ENCODE results near the gene SLC9A7.

SLC9A7 gene

GRCh38 chrX:46770000-46770816, 11.3 kb upstream of the SLC9A7 start:
- H3K36me3 ChIP-seq (ENCODE audit: insufficient read depth, low read length), result no peaks in the 10 kb centered on the region
- no peak overlapping the region for H2AFZ ChIP-seq (ENCODE audit: low read depth, low read length)
- no peak overlapping the region for H3K4me3 ChIP-seq (ENCODE audit: low read length)
- no peaks in the 10 kb centered on the region for H3K9me3 ChIP-seq (ENCODE audit: low read length)
- no peaks in the 10 kb centered on the region for H3K4me1 ChIP-seq (ENCODE audit: insufficient read depth, low read length)
- peaks cover 3% of the 10 kb centered on the region for H3K27me3 ChIP-seq (ENCODE audit: insufficient read depth, low read length)

- Histone ChIP-seq H3K4me3 (ENCODE audit: low read length) (no peak overlapping the region), H3K4me1 (ENCODE audit: insufficient read depth, low read length) (no peaks in the 10 kb centered on the region), H2AFZ (ENCODE audit: low read depth, low read length) (no peak overlapping the region), H3K27me3 (ENCODE audit: insufficient read depth, low read length) (peaks cover 3% of the 10 kb centered on the region), H3K9me3 (ENCODE audit: low read length) (no peaks in the 10 kb centered on the region), H3K36me3 (ENCODE audit: insufficient read depth, low read length) (no peaks in the 10 kb centered on the region)
These were observed 4.0 kb upstream of the SLC9A7 start for GRCh38 chrX:46762963-46763362.

- H3K9me3 ChIP-seq (ENCODE audit: low read length), result no peaks in the 10 kb centered on the region
- peak overlapping the region; percentile 68 for H2AFZ ChIP-seq (ENCODE audit: low read depth, low read length)
- H3K36me3 ChIP-seq (ENCODE audit: insufficient read depth, low read length), result no peaks in the 10 kb centered on the region
- H3K4me3 ChIP-seq (ENCODE audit: low read length), result peak overlapping the region; percentile 53
- H3K27me3 ChIP-seq (ENCODE audit: insufficient read depth, low read length), result peaks cover 10% of the 10 kb centered on the region
- H3K4me1 ChIP-seq (ENCODE audit: insufficient read depth, low read length), result no peaks in the 10 kb centered on the region
These were observed 692 bp upstream of the SLC9A7 start for GRCh38 chrX:46759645-46759974.

GRCh38 chrX:46758163-46758955, 559 bp downstream of the SLC9A7 start:
- Histone ChIP-seq H3K4me3 (ENCODE audit: low read length) (peak overlapping the region; percentile 53), H3K9me3 (ENCODE audit: low read length) (no peaks in the 10 kb centered on the region), H3K4me1 (ENCODE audit: insufficient read depth, low read length) (no peaks in the 10 kb centered on the region), H3K36me3 (ENCODE audit: insufficient read depth, low read length) (no peaks in the 10 kb centered on the region), H2AFZ (ENCODE audit: low read depth, low read length) (peak overlapping the region; percentile 68), H3K27me3 (ENCODE audit: insufficient read depth, low read length) (peaks cover 10% of the 10 kb centered on the region)

DNA sequence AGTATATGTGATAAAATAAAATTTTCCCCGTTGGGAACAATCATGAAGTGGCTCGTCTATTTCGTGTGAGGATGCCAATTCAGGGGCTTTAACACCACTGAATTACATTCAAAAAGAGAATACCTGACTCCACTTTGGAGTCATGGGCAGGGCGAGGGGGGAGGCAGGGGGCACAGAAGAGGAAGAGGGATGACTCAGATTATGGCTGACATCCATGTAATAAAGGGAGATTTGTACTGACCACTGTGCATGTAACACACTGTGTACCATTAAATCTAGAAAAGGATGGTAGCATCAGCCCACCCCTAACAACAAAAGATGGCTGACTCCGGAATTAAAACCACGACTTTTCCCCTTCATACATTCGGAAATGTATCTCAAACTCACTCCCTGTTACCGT, 1.3 kb downstream of the SLC9A7 start:
- Histone ChIP-seq H3K27me3 (ENCODE audit: insufficient read depth, low read length) (peaks cover 10% of the 10 kb centered on the region), H2AFZ (ENCODE audit: low read depth, low read length) (no peak overlapping the region), H3K9me3 (ENCODE audit: low read length) (no peaks in the 10 kb centered on the region), H3K36me3 (ENCODE audit: insufficient read depth, low read length) (no peaks in the 10 kb centered on the region), H3K4me3 (ENCODE audit: low read length) (peak overlapping the region; percentile 53), H3K4me1 (ENCODE audit: insufficient read depth, low read length) (no peaks in the 10 kb centered on the region)

GRCh38 chrX:46757052-46757451, 1.9 kb downstream of the SLC9A7 start:
- Histone ChIP-seq H3K36me3 (ENCODE audit: insufficient read depth, low read length) (no peaks in the 10 kb centered on the region), H3K4me3 (ENCODE audit: low read length) (no peak overlapping the region), H3K4me1 (ENCODE audit: insufficient read depth, low read length) (no peaks in the 10 kb centered on the region), H2AFZ (ENCODE audit: low read depth, low read length) (no peak overlapping the region), H3K9me3 (ENCODE audit: low read length) (no peaks in the 10 kb centered on the region), H3K27me3 (ENCODE audit: insufficient read depth, low read length) (peaks cover 10% of the 10 kb centered on the region)

DNA sequence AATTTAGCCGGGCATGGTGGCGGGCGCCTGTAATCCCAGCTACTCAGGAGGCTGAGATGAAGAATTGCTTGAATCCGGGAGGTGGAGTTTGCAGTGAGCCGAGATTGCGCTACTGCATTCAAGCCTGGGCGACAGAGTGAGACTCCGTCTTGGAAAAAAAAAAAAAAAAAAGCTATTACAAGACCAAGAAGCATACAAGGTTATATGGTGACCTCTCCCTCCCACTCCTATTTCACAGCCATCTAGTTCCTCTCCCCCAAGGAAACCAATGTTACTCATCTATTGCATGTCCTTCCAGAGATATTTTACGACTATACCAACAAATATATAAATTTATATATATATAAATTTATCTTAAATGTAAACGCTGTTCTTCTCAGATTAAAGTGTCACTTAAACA, 3.2 kb downstream of the SLC9A7 start:
- no peaks in the 10 kb centered on the region for H3K4me1 ChIP-seq (ENCODE audit: insufficient read depth, low read length)
- H3K27me3 ChIP-seq (ENCODE audit: insufficient read depth, low read length), result peaks cover 10% of the 10 kb centered on the region
- no peak overlapping the region for H2AFZ ChIP-seq (ENCODE audit: low read depth, low read length)
- no peaks in the 10 kb centered on the region for H3K9me3 ChIP-seq (ENCODE audit: low read length)
- no peaks in the 10 kb centered on the region for H3K36me3 ChIP-seq (ENCODE audit: insufficient read depth, low read length)
- H3K4me3 ChIP-seq (ENCODE audit: low read length), result no peak overlapping the region

DNA sequence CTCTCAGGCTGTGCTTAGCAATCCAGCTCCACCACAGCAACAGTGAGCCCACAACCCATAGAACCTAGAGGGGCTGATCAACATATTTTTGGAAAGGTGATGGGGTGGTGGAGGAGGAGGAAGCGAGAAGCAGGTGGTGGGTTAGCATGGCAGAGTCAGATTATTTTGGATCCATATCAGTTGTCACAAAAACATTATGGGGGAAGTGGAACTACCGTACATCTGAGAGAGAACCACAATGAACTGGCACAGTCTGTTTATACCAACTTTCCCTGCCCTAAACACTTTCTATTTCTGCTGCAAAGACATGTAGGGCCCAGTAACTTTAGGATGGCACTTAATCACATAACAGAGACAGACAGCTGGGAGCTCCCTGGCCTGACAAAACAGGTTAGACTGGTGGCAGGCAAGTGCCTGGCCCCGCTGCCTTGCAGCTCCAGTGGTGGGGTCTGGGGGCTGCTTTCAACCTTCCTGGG, 4.3 kb downstream of the SLC9A7 start:
- H3K4me1 ChIP-seq (ENCODE audit: insufficient read depth, low read length), result no peaks in the 10 kb centered on the region
- H3K36me3 ChIP-seq (ENCODE audit: insufficient read depth, low read length), result no peaks in the 10 kb centered on the region
- no peak overlapping the region for H2AFZ ChIP-seq (ENCODE audit: low read depth, low read length)
- no peak overlapping the region for H3K4me3 ChIP-seq (ENCODE audit: low read length)
- peaks cover 10% of the 10 kb centered on the region for H3K27me3 ChIP-seq (ENCODE audit: insufficient read depth, low read length)
- H3K9me3 ChIP-seq (ENCODE audit: low read length), result no peaks in the 10 kb centered on the region

GRCh38 chrX:46754036-46754435, 4.9 kb downstream of the SLC9A7 start:
- H2AFZ ChIP-seq (ENCODE audit: low read depth, low read length), result no peak overlapping the region
- H3K9me3 ChIP-seq (ENCODE audit: low read length), result no peaks in the 10 kb centered on the region
- peaks cover 10% of the 10 kb centered on the region for H3K27me3 ChIP-seq (ENCODE audit: insufficient read depth, low read length)
- no peaks in the 10 kb centered on the region for H3K36me3 ChIP-seq (ENCODE audit: insufficient read depth, low read length)
- H3K4me1 ChIP-seq (ENCODE audit: insufficient read depth, low read length), result no peaks in the 10 kb centered on the region
- H3K4me3 ChIP-seq (ENCODE audit: low read length), result no peak overlapping the region

DNA sequence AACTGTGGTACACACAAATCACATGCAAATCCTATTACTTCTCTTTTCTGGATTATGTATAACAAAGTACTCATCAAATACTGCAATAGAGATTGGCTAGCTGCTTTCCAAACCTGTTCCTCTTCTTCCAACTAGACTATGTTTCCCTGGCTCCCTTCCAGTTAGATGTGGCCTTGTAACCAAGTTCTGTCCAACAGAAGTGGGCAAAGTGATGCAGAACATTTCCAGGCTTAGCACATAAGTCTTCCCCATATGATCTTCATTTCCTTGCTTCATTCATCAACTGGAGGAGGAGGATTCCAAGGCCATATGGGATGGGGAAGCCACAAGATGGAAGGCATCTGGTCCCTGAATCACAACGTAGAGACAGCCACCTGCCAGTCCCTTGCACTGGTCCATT, 8.0 kb downstream of the SLC9A7 start:
- H3K36me3 ChIP-seq (ENCODE audit: insufficient read depth, low read length), result no peaks in the 10 kb centered on the region
- no peak overlapping the region for H3K4me3 ChIP-seq (ENCODE audit: low read length)
- H3K9me3 ChIP-seq (ENCODE audit: low read length), result no peaks in the 10 kb centered on the region
- no peak overlapping the region for H2AFZ ChIP-seq (ENCODE audit: low read depth, low read length)
- H3K4me1 ChIP-seq (ENCODE audit: insufficient read depth, low read length), result no peaks in the 10 kb centered on the region
- no peaks in the 10 kb centered on the region for H3K27me3 ChIP-seq (ENCODE audit: insufficient read depth, low read length)

GRCh38 chrX:46744009-46744408, 14.9 kb downstream of the SLC9A7 start:
- Histone ChIP-seq H3K9me3 (ENCODE audit: low read length) (peaks cover 2% of the 10 kb centered on the region), H2AFZ (ENCODE audit: low read depth, low read length) (no peak overlapping the region), H3K4me1 (ENCODE audit: insufficient read depth, low read length) (no peaks in the 10 kb centered on the region), H3K36me3 (ENCODE audit: insufficient read depth, low read length) (no peaks in the 10 kb centered on the region), H3K27me3 (ENCODE audit: insufficient read depth, low read length) (no peaks in the 10 kb centered on the region), H3K4me3 (ENCODE audit: low read length) (no peak overlapping the region)

- H3K4me3 ChIP-seq (ENCODE audit: low read length), result no peak overlapping the region
- H3K27me3 ChIP-seq (ENCODE audit: insufficient read depth, low read length), result no peaks in the 10 kb centered on the region
- H3K36me3 ChIP-seq (ENCODE audit: insufficient read depth, low read length), result no peaks in the 10 kb centered on the region
- H3K9me3 ChIP-seq (ENCODE audit: low read length), result peaks cover 2% of the 10 kb centered on the region
- no peak overlapping the region for H2AFZ ChIP-seq (ENCODE audit: low read depth, low read length)
- H3K4me1 ChIP-seq (ENCODE audit: insufficient read depth, low read length), result no peaks in the 10 kb centered on the region
These were observed 15.9 kb downstream of the SLC9A7 start for GRCh38 chrX:46743046-46743445.

GRCh38 chrX:46739736-46740135, 19.2 kb downstream of the SLC9A7 start:
- peaks cover 2% of the 10 kb centered on the region for H3K9me3 ChIP-seq (ENCODE audit: low read length)
- no peak overlapping the region for H3K4me3 ChIP-seq (ENCODE audit: low read length)
- no peaks in the 10 kb centered on the region for H3K36me3 ChIP-seq (ENCODE audit: insufficient read depth, low read length)
- no peaks in the 10 kb centered on the region for H3K27me3 ChIP-seq (ENCODE audit: insufficient read depth, low read length)
- H2AFZ ChIP-seq (ENCODE audit: low read depth, low read length), result no peak overlapping the region
- H3K4me1 ChIP-seq (ENCODE audit: insufficient read depth, low read length), result no peaks in the 10 kb centered on the region

Data from neuron (in vitro differentiated cells).